RPMI8226 (cell line): ENCODE data around the gene USP25.

Experiments
- DNase-seq: peaks from one replicate; pipeline ENCODE4 v3.0.0-alpha.2; 2015

USP25 gene, protein sequence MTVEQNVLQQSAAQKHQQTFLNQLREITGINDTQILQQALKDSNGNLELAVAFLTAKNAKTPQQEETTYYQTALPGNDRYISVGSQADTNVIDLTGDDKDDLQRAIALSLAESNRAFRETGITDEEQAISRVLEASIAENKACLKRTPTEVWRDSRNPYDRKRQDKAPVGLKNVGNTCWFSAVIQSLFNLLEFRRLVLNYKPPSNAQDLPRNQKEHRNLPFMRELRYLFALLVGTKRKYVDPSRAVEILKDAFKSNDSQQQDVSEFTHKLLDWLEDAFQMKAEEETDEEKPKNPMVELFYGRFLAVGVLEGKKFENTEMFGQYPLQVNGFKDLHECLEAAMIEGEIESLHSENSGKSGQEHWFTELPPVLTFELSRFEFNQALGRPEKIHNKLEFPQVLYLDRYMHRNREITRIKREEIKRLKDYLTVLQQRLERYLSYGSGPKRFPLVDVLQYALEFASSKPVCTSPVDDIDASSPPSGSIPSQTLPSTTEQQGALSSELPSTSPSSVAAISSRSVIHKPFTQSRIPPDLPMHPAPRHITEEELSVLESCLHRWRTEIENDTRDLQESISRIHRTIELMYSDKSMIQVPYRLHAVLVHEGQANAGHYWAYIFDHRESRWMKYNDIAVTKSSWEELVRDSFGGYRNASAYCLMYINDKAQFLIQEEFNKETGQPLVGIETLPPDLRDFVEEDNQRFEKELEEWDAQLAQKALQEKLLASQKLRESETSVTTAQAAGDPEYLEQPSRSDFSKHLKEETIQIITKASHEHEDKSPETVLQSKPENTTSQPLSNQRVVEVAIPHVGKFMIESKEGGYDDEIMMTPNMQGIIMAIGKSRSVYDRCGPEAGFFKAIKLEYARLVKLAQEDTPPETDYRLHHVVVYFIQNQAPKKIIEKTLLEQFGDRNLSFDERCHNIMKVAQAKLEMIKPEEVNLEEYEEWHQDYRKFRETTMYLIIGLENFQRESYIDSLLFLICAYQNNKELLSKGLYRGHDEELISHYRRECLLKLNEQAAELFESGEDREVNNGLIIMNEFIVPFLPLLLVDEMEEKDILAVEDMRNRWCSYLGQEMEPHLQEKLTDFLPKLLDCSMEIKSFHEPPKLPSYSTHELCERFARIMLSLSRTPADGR

GRCh38 chr21:15729674-15730483 is at the start of gene USP25:
TSS of gene USP25 (plus strand) at chr21:15729982. CDS start at chr21:15730394, 412 bp downstream.
- DNase-seq, result peak; percentile 95

GRCh38 chr21:15682186-15682895 is 47.4 kb upstream of the USP25 start:
- DNase-seq, result no peak

- DNase-seq, result no peak
Observed at GRCh38 chr21:15682977-15683376, 46.8 kb upstream of the USP25 start.

GRCh38 chr21:15686506-15686905 is 43.3 kb upstream of the USP25 start:
- DNase-seq, result no peak

DNA sequence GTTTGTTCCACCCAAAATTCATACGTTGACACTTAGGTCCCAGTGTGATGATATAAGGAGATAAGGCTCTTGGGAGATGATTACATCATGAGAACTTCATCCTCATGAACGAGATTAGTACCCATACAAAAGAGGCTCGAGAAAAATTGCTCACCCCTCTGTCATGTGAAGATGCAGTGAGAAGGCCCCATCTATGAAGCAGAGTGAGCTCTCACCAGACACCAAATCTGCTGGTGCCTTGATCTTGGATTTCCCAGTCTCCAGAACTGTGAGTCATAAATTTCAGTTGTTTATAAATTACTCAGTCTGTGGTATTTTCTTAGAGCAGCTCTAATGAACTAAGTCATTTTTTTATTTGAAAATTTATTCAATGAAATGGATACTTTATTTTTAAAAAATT is 42.6 kb upstream of the USP25 start:
- no peak for DNase-seq

DNA sequence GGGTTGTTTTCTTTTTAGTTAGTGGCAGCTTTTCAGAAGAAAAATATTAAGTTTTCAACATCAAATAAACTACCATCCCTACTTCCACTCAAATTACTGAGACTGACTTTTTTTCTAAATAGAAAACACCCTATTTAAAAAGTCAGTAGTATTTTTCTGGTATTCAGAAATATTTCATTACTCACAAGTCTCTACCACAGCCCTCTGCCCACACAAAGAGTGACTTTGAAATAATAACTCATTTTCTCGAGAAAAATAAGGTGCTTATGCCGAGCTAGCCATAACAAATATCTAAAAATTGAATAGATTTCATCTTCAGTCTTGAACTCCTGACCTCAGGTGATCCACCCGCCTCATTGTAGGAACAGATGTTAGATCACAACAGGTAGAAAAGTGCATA is 41.8 kb upstream of the USP25 start:
- no peak for DNase-seq

DNA sequence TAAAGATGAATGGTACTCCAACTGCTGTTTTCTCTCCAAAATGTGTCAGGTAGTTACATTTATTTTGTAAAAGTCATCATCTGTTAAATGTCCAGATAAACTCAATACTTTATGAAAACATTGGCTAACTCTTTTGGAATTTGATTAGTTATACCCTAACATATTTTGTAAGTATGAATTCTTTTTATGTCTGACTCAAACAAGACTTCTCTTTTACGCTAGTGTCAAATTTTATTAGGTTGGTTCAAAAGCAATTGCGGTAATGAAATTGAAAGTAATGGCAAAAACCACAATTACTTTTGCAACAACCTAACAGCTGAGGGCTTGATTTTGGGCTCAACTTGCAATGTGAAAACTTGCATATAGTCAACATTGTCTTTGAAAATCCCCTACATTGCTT is 41.0 kb upstream of the USP25 start:
- DNase-seq, result peak; percentile 13

- DNase-seq, result no peak
Observed at GRCh38 chr21:15692711-15693110, 37.1 kb upstream of the USP25 start.

DNA sequence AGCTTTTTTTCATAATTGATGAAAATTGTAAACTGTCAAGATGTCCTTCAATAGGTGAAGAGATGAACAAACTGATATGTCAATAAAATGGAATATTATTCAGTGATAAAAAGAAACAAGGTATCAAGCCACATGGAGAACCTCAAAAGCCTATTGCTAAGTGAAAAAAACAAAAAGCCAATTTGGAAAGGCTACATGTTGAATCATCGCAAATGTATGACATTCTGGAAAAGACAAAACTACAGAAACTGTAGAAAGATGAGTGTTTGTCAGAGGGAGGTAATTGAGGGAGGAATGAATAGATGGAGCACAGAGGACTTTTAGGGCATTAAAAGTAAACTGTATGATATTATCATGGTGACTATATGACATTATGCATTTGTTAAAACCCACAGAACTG is 34.5 kb upstream of the USP25 start:
- no peak for DNase-seq

GRCh38 chr21:15701830-15702229 is 28.0 kb upstream of the USP25 start:
- no peak for DNase-seq

DNA sequence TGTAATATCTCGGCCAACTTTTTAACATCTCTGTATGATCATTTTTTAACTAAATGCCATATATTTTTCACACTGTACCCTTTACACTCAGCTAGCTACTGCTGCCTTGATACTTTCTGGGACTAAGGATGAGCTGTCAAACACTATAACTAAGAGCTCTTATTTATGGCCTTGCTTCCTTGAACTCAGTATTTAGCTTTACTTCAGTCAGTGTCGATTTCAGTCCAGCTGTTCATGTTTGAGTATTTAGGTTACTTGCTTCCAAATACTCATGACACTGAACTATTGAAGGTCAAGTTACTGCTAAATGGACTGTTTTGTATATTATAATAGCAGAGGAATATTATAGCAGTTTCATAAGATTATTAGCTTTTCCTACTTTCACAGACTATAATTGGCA is 25.9 kb upstream of the USP25 start:
- no peak for DNase-seq

- no peak for DNase-seq
Observed at GRCh38 chr21:15706696-15707095, 23.1 kb upstream of the USP25 start.

DNA sequence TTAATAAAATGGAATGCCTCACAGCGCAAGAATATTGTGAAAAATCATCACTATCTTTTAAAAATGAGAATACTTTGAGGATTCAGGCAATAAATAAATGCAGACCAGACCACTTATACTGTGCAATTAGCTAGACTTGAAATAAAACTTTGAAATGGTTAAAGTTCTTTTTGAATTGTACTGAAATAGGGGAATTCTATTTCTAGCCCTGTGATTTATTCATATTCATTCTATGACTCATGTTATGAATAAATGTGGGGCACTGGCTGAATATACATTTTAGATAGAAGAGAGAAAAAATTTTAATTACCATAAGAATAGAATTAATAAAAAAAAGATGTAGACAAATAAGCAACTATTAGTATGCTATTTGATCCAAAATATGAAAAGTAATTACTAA is 16.4 kb upstream of the USP25 start:
- no peak for DNase-seq

GRCh38 chr21:15718711-15719110 is 11.1 kb upstream of the USP25 start:
- DNase-seq, result no peak

GRCh38 chr21:15719976-15720375 is 9.8 kb upstream of the USP25 start:
- no peak for DNase-seq

DNA sequence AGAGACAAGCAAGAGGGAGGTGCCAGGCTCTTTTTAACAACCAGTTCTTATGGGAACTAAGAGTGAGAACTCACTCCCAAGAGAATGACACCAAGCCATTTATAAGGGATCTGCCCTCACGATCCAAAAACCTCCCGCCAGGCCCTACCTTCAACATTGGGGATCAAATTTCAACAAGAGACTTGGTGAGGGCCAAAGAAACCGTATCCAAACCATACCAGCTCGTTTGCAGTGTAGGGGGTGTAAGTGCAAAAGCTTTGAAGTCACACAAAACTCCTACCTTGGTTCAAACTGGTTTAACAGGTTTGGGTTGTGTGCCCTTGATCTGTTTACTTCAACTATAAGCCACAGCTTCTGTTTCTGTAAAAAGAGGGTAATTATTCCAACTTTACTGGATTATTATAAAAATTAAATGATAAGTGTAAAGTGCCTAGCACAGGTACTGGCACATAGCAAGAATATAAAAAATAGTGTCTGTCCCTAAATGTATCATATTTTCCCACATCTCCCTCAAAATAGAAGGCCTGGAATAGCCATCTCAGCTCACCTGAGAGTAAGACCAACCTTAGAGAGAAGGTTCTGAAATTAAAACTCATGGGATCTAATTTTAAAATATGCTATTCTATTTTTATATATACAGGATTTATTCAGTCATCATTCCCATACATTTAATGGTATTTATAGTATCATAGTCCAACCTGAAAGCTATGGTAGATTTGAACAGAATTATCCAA is 7.0 kb upstream of the USP25 start:
- no peak for DNase-seq

DNA sequence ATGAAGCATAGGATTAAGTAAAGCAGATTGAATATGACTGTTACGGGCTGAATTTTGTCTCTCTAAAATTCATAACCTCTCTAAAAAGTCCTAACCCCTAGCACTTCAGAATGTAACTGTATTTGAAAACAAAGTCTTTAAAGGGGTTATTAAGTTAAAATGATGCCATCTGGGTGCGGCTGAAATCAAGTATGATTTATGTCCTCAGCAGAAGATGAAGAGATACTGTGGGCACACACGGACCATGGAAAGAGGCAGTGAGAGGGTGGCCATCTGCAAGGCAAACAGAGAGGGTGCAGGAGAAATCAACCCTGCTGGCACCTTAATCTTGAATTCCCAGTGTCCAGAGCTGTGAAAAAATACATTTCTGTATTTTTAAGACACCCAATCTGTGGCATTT is 3.8 kb upstream of the USP25 start:
- DNase-seq, result no peak

DNA sequence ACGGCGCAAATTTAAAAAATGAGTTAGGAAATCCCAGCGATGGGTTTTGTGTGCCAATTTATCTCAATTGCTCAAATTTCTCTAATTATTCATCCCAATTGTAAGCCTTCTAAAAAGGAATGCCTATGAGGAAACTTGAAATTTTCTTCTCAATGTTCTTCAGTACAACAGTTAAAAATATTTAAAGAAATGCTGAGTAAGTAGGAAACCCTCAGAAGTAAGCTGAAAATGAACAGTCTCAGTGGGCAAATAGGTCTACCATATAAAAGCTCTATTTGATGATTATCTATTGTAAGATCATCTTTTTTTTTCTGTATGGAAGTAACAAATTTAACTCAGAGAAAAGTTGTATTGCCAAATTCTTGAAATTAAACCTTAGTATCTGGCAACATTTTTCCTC is 1.7 kb upstream of the USP25 start:
- DNase-seq, result no peak

GRCh38 chr21:15729346-15729673 is 472 bp upstream of the USP25 start:
- DNase-seq, result no peak

GRCh38 chr21:15730484-15731242 is 881 bp downstream of the USP25 start:
- DNase-seq, result peak; percentile 50

GRCh38 chr21:15731243-15731613 is 1.4 kb downstream of the USP25 start:
- DNase-seq, result peak; percentile 21
